ENCODE data around the gene MRGPRG.
"Not testable (repeated sequence)": the region's sequence is repeated elsewhere in the genome, so short reads cannot be mapped to it uniquely, and the experiment has no call there.

- TF ChIP-seq, protein P1, sequence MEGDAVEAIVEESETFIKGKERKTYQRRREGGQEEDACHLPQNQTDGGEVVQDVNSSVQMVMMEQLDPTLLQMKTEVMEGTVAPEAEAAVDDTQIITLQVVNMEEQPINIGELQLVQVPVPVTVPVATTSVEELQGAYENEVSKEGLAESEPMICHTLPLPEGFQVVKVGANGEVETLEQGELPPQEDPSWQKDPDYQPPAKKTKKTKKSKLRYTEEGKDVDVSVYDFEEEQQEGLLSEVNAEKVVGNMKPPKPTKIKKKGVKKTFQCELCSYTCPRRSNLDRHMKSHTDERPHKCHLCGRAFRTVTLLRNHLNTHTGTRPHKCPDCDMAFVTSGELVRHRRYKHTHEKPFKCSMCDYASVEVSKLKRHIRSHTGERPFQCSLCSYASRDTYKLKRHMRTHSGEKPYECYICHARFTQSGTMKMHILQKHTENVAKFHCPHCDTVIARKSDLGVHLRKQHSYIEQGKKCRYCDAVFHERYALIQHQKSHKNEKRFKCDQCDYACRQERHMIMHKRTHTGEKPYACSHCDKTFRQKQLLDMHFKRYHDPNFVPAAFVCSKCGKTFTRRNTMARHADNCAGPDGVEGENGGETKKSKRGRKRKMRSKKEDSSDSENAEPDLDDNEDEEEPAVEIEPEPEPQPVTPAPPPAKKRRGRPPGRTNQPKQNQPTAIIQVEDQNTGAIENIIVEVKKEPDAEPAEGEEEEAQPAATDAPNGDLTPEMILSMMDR (IDR thresholded peaks at IDR 0.05; ENCODE audit: low read depth, low read length, poor library complexity, severe bottlenecking), result not testable (repeated sequence)
- not testable (repeated sequence) for TF ChIP-seq EZH2phosphoT487 (IDR thresholded peaks at IDR 0.05; ENCODE audit: borderline replicate concordance, low read length)
These were observed 43.2 kb upstream of the MRGPRG start for GRCh38 chr11:3261831-3262230.
